ENCODE measurements around the gene LCNL1. TPM values are rescaled to one million over a fixed set of nuclear protein-coding genes. Genes with fewer than 3 reads are reported as not detected.

The LCNL1 gene
- total RNA-seq, 2 donors from 2014 or later = 0.41 to 22.5 TPM

DNA sequence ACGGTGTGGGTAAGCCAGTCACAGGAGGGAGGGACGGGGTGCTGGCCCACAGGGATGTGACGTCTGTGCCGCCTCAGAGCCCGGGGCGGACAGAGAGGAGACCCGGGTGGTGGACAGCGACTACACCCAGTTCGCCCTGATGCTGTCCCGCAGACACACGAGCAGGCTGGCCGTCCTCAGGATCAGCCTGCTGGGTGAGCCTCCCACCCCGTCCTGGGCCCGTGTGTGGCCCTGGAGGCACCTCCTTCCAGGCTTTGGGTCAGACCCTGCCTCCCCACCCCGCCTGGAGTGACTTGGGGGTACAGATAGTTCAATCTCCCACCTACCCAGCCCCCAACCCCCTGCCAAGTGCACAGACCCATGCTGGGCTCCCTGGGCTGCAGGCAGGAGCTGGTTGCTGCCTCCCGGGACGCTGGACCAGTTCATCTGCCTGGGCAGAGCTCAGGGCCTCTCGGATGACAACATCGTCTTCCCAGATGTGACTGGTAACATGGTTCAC is 29.0 kb upstream of the LCNL1 start:
- Histone ChIP-seq H3K4me3 (no peak overlapping the region), H3K27ac (no peak overlapping the region), H3K4me1 (replicated peaks) (no peaks in the 10 kb centered on the region), H3K36me3 (no peaks in the 10 kb centered on the region), H3K27me3 (replicated peaks; ENCODE audit: insufficient read depth) (no peaks in the 10 kb centered on the region), H3K9me3 (no peaks in the 10 kb centered on the region)
- intact Hi-C loops (cut with DNase I) = loop anchor here (5.0 kb wide), 1 partner anchor 78 kb away; the partner anchor contains the start of gene FUT7
- no peak for DNase-seq (ENCODE audit: low spot score)
- 89% methylated on average over 17 of the region's 19 CpGs for WGBS
- TF ChIP-seq CTCF (IDR thresholded peaks at IDR 0.05) (no peak), POLR2AphosphoS5 (IDR thresholded peaks at IDR 0.05) (no peak), POLR2A (IDR thresholded peaks at IDR 0.05) (no peak)

DNA sequence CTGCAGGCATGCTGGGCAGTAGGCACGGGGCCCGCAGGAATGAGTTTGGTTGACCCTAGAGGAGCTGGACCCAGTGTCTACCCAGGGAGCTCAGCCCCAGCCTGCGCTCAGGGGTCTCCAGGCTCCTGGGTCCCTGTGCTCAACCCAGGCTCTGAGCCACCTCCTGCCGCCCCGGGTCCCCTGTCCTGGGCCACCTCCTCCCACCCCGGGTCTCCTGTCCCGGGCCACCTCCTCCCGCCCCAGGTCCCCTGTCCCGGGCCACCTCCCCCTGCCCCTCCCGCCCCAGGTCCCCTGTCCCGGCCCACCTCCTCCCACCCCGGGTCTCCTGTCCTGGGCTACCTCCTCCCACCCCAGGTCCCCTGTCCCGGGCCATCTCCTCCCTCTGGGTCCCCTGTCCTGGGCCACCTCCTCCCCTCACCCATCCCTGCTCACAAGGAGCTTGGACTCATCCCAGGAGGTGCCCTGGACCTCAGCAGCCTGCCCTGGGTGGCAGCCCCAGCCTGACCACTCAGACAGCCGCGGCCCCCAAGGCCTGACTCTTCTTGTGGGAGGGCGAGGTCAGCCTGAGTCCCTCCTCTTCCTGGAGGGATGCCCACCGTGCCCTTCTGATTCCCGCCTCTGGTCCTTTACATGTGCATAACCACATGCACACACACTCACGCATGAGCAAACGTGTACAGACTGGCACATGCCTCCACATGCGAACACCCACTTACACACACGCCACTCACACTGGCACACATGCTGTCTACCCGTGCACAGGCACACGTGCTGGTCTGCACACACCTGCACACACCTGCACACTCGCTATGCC is 28.3 kb upstream of the LCNL1 start:
- intact Hi-C loops (cut with DNase I) = loop anchor here (5.0 kb wide), 1 partner anchor 78 kb away; the partner anchor contains the start of gene FUT7
- Histone ChIP-seq H3K36me3 (no peaks in the 10 kb centered on the region), H3K4me3 (no peak overlapping the region), H3K27me3 (replicated peaks; ENCODE audit: insufficient read depth) (no peaks in the 10 kb centered on the region), H3K4me1 (replicated peaks) (no peaks in the 10 kb centered on the region), H3K9me3 (no peaks in the 10 kb centered on the region), H3K27ac (no peak overlapping the region)
- WGBS = 91% methylated on average over 25 of the region's 25 CpGs
- no peak for DNase-seq (ENCODE audit: low spot score)
- TF ChIP-seq POLR2AphosphoS5 (IDR thresholded peaks at IDR 0.05) (no peak), POLR2A (IDR thresholded peaks at IDR 0.05) (no peak), CTCF (IDR thresholded peaks at IDR 0.05) (no peak)

GRCh38 chr9:136955202-136955942 is 27.4 kb upstream of the LCNL1 start:
- no peak for DNase-seq (ENCODE audit: low spot score)
- no peaks in the 10 kb centered on the region for H3K36me3 ChIP-seq
- intact Hi-C loops (cut with DNase I) = no loop called here
- H3K27me3 ChIP-seq (replicated peaks; ENCODE audit: insufficient read depth) = no peaks in the 10 kb centered on the region
- TF ChIP-seq POLR2A (IDR thresholded peaks at IDR 0.05) (no peak), POLR2AphosphoS5 (IDR thresholded peaks at IDR 0.05) (no peak), CTCF (IDR thresholded peaks at IDR 0.05) (no peak)
- 91% methylated on average over 14 of the region's 14 CpGs for WGBS
- H3K9me3 ChIP-seq = no peaks in the 10 kb centered on the region
- H3K27ac ChIP-seq = no peak overlapping the region
- no peaks in the 10 kb centered on the region for H3K4me1 ChIP-seq (replicated peaks)
- H3K4me3 ChIP-seq = no peak overlapping the region

GRCh38 chr9:136955943-136956335 is 26.9 kb upstream of the LCNL1 start:
- Histone ChIP-seq H3K27me3 (replicated peaks; ENCODE audit: insufficient read depth) (no peaks in the 10 kb centered on the region), H3K36me3 (no peaks in the 10 kb centered on the region), H3K27ac (no peak overlapping the region), H3K4me1 (replicated peaks) (no peaks in the 10 kb centered on the region), H3K4me3 (no peak overlapping the region), H3K9me3 (no peaks in the 10 kb centered on the region)
- intact Hi-C loops (cut with DNase I) = no loop called here
- 94% methylated on average over 9 of the region's 9 CpGs for WGBS
- DNase-seq (ENCODE audit: low spot score) = no peak
- no peak for TF ChIP-seq POLR2AphosphoS5 (IDR thresholded peaks at IDR 0.05)

DNA sequence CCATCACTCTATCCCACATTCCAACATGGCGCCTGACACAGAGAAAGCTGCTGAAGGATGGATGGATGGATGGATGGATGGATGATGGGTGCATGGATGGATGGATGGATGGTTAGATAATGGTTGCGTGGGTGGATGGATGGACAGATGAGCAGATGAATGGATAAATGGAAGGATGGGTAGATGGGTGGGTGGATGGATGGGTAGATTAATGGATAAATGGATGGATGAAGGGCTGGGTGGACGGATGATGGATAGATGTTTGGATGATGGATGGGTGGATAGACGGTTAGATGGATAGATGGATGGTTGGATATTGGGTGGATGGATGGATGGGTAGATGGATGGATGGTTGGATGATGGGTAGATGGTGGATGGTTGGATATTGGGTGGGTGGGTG is 26.2 kb upstream of the LCNL1 start:
- WGBS = 98% methylated on average over 4 of the region's 4 CpGs
- intact Hi-C loops (cut with DNase I) = no loop called here

More for the DNA sequence above, 26.2 kb upstream of the LCNL1 start:
- Histone ChIP-seq H3K9me3 (no peaks in the 10 kb centered on the region), H3K4me1 (replicated peaks) (peaks cover 5% of the 10 kb centered on the region), H3K27ac (no peak overlapping the region), H3K36me3 (no peaks in the 10 kb centered on the region), H3K4me3 (no peak overlapping the region), H3K27me3 (replicated peaks; ENCODE audit: insufficient read depth) (no peaks in the 10 kb centered on the region)
- TF ChIP-seq POLR2AphosphoS5 (IDR thresholded peaks at IDR 0.05) (no peak), POLR2A (IDR thresholded peaks at IDR 0.05) (no peak), CTCF (IDR thresholded peaks at IDR 0.05) (no peak)
- no peak for DNase-seq (ENCODE audit: low spot score)

Data from prostate gland (tissue), 2 donors.